NCI-H1105 (cell line): Measurements from ENCODE around the gene COBL.

Experiments used
- DNase-seq: peaks from one replicate; lab custom pipeline; 2025; lab: John Stamatoyannopoulos, UW

COBL gene

GRCh38 chr7:51316666-51317581 lies at the start of gene COBL:
Gene COBL (minus strand): TSS chr7:51316809. CDS start chr7:51316633, 176 bp downstream.
- no peak for DNase-seq

DNA sequence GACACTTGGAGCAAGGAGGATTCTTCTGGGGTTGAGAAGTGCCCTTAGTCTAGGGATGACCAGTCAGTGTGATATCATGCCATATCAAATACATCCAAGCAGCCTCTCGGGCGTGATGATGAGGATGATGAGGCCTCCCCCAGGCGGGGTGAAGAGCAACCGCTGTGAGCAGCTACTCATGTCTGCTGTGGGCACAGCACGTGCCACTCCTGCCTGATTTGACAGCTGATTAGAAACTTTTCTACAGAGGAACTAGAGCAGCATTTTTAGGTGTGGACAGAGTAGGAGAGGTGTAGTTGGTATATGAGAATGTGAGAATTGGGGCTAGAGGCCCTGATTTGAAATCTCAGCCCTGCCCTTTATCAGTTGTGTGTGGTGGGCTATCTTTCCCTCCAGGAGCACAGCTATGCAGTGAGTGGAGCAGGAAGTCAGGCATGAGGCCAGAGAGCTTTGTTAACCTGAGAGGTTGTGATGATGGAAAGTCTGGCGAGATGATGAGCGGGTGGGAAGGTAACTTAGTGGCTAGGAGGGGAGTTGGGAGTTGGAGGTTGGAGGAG lies 49.6 kb upstream of the COBL start:
- no peak for DNase-seq

DNA sequence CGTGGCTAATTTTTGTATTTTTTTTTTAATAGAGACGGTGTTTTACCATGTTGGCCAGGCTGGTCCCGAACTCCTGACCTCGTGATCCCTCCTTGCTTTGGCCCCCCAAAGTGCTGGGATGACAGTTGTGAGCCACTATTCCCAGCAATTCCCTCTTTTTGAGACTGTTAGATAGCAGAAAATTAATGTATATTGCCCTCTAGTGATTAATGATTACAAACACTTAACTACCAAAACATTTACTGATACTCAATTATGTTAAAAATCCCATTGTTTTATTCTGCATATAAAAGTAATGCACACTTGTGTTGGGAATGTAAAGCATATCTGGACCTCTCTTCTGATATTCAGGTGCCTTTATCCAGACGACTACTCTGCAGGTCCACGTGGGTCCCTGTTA lies 41.2 kb upstream of the COBL start:
- DNase-seq = no peak

DNA sequence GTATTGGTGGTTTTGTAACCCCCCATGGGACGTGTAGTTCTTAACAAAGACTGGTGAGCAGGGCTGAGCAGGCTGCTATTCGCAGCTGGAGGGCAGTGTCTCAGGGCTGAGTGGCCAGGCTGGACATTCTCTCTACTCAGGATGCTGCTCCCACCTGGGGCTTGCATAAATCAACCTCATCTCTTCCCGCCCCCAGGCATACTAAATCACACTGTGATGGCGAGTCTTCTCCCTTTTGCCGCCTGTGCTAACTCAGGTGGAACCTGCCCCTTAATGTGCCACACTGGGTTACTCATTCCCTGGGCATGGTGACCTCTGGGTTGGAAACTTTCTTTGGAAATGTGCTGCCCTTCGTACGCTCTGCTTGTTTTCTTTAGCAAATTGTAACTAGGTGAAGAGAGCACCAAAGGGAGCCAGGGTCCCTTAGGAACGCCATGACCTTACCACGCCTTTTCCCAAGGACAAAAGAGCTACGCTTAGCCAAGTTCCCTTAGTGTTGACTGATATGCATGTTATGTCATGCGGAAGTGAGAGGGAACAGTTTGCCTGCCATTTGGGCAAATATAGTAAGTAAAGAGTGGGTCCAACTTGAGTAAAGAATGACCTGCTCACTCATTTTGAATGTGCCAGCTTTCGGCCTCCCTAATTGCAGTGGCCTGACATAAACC lies 40.4 kb upstream of the COBL start:
- DNase-seq = no peak

GRCh38 chr7:51354897-51355296 lies 38.3 kb upstream of the COBL start:
- DNase-seq = no peak

DNA sequence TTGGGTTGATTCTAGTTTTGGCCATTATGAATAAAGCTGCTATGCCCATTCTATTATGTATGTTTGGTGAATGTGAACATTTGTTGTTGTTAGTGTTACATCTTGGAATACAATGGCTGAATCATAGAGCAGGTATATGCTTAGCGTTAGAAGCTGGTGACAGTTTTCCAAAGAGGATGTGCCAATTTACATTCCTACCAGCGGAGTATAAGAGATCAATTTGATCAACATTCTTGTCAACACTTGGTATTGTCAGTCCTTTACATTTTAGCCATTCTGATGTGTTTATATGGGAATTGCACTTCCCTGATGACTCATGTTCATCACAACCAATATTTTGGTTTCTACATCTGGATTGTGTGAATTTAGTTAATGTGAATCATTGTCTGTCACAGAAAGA lies 37.8 kb upstream of the COBL start:
- DNase-seq = no peak

GRCh38 chr7:51352174-51353100 lies 35.8 kb upstream of the COBL start:
- DNase-seq = no peak

GRCh38 chr7:51351661-51352060 lies 35.1 kb upstream of the COBL start:
- no peak for DNase-seq

DNA sequence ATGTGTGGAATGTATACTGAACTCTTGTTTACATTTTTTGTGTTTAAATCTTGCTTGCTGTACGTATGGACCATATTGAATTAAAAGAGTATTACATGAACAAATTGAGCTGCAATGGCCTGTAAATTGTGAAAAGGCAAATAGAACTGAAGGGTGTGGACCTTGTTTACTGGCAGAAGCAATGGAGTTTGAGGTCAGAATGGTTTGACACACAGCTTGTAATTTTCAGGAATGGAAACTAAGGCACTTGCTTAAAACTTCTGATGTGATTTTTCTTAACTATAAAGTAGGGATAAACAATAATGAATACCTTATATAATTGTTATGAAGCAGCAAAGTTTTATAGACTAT lies 33.9 kb upstream of the COBL start:
- no peak for DNase-seq

DNA sequence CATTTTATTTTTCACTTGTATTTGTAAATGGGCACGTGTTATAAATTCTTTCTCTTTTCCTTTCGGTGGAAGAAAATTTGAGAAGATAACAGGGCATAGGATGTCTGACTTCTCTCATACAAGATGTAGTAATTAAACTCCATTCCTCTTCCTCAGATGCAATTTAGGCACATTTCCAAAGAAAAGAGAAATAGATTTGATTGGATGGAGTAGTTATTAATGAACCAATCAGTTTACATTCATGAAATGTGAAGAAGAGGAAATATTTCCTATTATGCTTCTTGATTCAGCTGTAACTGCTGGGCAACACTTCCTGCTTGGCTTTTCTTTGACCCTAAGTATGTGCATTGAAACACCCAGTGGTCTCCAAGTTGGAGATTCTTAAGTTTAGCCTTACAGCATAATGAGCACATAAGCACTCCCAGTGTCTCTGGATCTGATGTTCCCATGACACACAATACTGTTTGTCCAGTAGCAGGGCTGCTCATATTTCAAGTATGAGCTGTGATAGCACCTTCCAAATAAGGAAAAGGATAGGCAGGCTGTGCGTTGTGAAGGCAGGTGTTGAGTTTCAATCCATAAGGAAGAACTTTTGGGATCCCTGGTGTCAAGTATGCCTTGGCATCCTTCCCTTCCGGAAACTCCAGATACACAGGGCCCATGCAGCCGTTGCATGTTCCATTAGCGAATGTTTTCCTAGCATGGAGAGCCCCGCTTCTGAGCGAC lies 33.4 kb upstream of the COBL start:
- peak; percentile 94 for DNase-seq

GRCh38 chr7:51346126-51346525 lies 29.5 kb upstream of the COBL start:
- no peak for DNase-seq

DNA sequence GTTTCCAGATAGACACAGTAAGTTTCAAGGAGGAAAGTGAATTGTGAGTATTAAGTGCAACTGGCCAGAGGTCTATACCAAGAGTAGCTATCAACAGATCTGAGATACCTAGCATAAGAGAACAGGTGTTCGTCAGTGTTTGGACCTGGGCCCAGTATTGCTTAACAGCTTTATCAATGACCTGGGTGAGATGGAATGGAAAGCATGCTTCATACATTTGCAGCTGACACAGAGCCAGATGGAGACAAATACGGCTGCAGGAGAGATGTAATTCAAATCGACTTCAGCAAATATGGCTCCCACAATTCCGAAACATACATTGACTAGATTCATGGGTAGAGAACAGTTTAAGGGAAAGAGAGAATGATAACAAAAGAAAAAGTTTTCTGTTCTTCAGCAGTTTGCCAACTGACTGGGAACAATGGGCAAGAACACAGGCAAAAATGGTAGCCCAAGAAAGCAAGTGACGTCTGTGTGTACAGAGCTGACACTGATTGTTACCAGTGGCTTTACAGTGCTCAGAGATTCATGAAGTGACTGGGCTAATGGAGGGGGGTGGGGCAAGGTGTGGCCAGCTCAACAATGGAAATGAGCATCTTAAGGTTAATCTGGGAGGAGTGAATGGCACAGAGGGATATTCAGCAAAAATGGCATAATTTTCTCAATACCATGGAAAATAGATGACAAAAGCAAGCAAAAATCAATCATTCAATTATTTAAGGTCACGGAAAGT lies 28.0 kb upstream of the COBL start:
- DNase-seq = peak; percentile 82

- DNase-seq = no peak
Measured at GRCh38 chr7:51340936-51341335, 24.3 kb upstream of the COBL start.

- no peak for DNase-seq
Measured at GRCh38 chr7:51340029-51340838, 23.6 kb upstream of the COBL start.

DNA sequence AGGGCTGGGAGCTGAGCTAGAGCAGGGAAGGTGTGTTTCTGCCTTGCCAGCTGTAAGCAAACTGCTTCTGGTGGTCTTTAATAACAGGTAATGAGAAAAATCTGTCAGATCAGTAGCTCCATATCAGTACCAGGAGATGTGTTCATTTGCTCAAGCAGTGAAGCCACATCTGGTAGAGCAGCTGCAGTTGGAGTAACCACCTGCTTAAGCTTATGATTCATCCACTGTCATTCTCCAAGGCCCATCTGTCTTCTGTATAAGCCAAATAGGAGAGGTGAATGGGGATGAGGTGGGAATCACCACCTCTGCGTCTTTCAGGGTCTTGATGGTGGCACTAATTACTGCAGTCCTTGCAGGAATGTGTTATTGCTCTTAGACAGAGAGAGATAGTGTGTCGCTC lies 18.4 kb upstream of the COBL start:
- no peak for DNase-seq

DNA sequence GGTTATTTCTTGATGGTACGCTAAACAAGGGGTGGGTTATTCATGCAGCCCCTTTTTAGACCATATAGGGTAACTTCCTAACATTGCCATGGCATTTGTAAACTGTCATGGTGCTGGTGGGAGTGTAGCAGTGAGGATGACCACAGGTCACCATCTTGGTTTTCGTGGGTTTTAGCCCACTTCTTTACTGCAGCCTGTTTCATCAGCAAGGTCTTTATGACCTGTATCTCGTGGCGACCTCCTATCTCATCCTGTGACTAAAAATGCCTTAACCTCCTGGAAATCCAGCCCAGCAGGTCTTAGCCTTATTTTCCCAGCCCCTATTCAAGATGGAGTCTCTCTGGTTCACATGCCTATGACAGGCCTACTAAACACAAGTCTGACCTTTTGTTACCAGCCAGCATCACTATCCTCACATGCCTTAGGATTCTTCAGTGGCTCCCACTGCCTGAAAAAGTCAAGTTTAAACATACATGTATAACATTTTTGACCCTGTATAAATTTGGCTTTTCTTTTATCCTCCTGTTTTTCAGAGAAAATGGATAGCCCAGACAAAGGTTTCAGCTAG lies 13.2 kb upstream of the COBL start:
- no peak for DNase-seq

GRCh38 chr7:51328351-51328801 lies 11.8 kb upstream of the COBL start:
- DNase-seq = no peak

- DNase-seq = no peak
Measured at GRCh38 chr7:51327287-51327717, 10.7 kb upstream of the COBL start.

DNA sequence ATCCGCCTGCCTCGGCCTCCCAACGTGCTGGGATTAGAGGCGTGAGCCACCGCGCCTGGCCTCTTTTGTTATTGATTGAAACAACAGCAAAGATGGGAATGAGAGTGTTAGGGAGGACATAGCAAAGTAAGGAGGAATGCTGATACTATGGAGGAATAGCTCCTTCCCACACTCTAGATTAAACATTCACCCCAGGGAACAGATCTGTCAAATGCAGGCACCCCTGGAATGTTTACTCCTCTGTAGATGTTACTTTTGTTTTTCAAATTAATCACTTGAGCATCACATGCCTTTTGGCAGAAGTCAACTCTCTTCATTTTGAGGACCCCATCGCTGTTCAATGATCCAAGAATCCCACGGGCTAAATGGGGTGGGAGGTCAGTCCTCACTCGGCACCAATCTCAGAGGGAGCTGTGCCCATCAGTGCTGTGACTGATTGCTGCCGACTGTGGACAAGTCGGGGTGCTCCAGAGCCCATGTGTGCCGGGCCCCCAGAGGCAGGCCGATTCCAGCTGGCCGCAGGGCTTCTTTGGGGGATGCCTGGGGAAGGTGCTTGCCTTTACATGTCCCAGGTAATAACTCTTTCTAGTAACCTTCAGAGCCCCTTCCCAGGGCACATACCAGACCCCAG lies 10.2 kb upstream of the COBL start:
- no peak for DNase-seq
